Fibroblast of upper back skin (primary cell): ENCODE measurements around the gene DNAJB6.
"Not testable (repeated sequence)": the region's sequence is repeated elsewhere in the genome, so short reads cannot be mapped to it uniquely, and the experiment has no call there.

ENCODE experiments used
- DNase-seq: peaks from one replicate; pipeline ENCODE4 v3.0.0-alpha.2; 2013

DNAJB6 gene

GRCh38 chr7:157444011-157444842, 107.4 kb downstream of the DNAJB6 start:
- DNase-seq, result no peak

- DNase-seq, result no peak
Observed at GRCh38 chr7:157444843-157445135, 108.0 kb downstream of the DNAJB6 start.

GRCh38 chr7:157445246-157445955, 108.6 kb downstream of the DNAJB6 start:
- DNase-seq, result no peak

GRCh38 chr7:157445956-157446295, 109.1 kb downstream of the DNAJB6 start:
- DNase-seq, result no peak

GRCh38 chr7:157446322-157446721, 109.5 kb downstream of the DNAJB6 start:
- DNase-seq, result no peak

- not testable (repeated sequence) for DNase-seq
Observed at GRCh38 chr7:157454003-157454402, 117.2 kb downstream of the DNAJB6 start.

GRCh38 chr7:157457355-157458253, 120.8 kb downstream of the DNAJB6 start:
- DNase-seq, result no peak

GRCh38 chr7:157458254-157458633, 121.4 kb downstream of the DNAJB6 start:
- DNase-seq, result no peak

- no peak for DNase-seq
Observed at GRCh38 chr7:157459966-157460365, 123.2 kb downstream of the DNAJB6 start.

- no peak for DNase-seq
Observed at GRCh38 chr7:157460721-157461120, 123.9 kb downstream of the DNAJB6 start.

GRCh38 chr7:157461573-157462418, 125.0 kb downstream of the DNAJB6 start:
- no peak for DNase-seq

- no peak for DNase-seq
Observed at GRCh38 chr7:157462419-157462771, 125.6 kb downstream of the DNAJB6 start.

GRCh38 chr7:157462840-157463239, 126.0 kb downstream of the DNAJB6 start:
- no peak for DNase-seq

GRCh38 chr7:157463245-157463644, 126.4 kb downstream of the DNAJB6 start:
- DNase-seq, result no peak

GRCh38 chr7:157464111-157464970, 127.5 kb downstream of the DNAJB6 start:
- DNase-seq, result no peak

GRCh38 chr7:157464971-157465886, 128.4 kb downstream of the DNAJB6 start:
- no peak for DNase-seq

- peak; percentile 7 for DNase-seq
Observed at GRCh38 chr7:157465891-157466866, 129.4 kb downstream of the DNAJB6 start.

- DNase-seq, result no peak
Observed at GRCh38 chr7:157466867-157467261, 130.1 kb downstream of the DNAJB6 start.
